ENCODE results near the gene AGA. TPM values are rescaled to one million over a fixed set of nuclear protein-coding genes. Genes with fewer than 3 reads are reported as not detected.

AGA gene
- total and polyA plus RNA-seq, 2 of the 13 experiments (the other 11 are each of a cell fraction or from before 2014, with no cell fraction given): 21.9 to 22.3 TPM

- TF ChIP-seq ZNF710 (CRISPR knock-in tag; IDR thresholded peaks at IDR 0.05; ENCODE audit: borderline replicate concordance) (no peak), PCBP2 (optimal IDR thresholded peaks at IDR 0.05; ENCODE audit: low read depth, low read length, poor library complexity, severe bottlenecking) (no peak), PAWR (CRISPR knock-in tag; IDR thresholded peaks at IDR 0.05; ENCODE audit: borderline replicate concordance) (no peak), YEATS2 (CRISPR knock-in tag; IDR thresholded peaks at IDR 0.05; ENCODE audit: borderline replicate concordance) (no peak), U2AF1 (optimal IDR thresholded peaks at IDR 0.05; ENCODE audit: low read depth, low read length) (no peak), ZBTB40 (IDR thresholded peaks at IDR 0.05) (no peak), ZBTB40 (CRISPR knock-in tag; IDR thresholded peaks at IDR 0.05) (no peak), ZNF18 (CRISPR knock-in tag; IDR thresholded peaks at IDR 0.05; ENCODE audit: insufficient replicate concordance) (no peak), ZBTB33 (CRISPR knock-in tag; IDR thresholded peaks at IDR 0.05) (no peak), ZBTB44 (CRISPR knock-in tag; IDR thresholded peaks at IDR 0.05) (no peak)
Observed at GRCh38 chr4:177427192-177427591, 15.0 kb downstream of the AGA start (continued).

All from HepG2 (cell line).